Fibroblast of pulmonary artery (primary cell): ENCODE measurements around the gene EBLN2.

Experiments used
- DNase-seq: peaks from one replicate; pipeline ENCODE4 v3.0.0-alpha.2; 2010; ENCODE audit warnings: low read depth
- H3K4me3 ChIP-seq: replicated peaks from 2 replicates; pipeline ENCODE4 v1.5.1; 2011; ENCODE audit warnings: low read depth, mild to moderate bottlenecking, control low read depth, low read length, moderate library complexity
- TF ChIP-seq, protein P1 (sequence below): IDR thresholded peaks from 2 replicates; pipeline ENCODE4 v1.5.1; 2011; ENCODE audit warnings: mild to moderate bottlenecking, control low read depth, low read length, inconsistent platforms; ENCODE audit errors: missing control alignments

The EBLN2 gene

DNA sequence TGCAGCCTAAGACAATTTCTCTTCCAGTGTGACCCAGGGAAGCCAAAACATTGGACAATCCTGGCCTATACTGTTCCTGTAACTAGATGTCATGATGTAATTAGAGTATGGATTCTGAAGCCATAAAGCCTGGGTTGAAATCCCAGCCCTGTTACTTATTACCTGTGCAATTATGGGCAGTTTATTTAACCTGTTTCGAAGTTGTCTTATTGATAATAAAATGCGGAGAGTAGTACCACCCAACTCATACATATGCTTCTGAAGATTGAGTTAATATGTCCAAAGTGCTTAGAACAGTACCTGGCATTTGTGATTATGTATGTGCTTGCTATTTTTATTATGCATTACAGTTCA lies 34.7 kb upstream of the EBLN2 start:
- no peak overlapping the region for H3K4me3 ChIP-seq
- no peak for DNase-seq
- TF ChIP-seq, protein P1, sequence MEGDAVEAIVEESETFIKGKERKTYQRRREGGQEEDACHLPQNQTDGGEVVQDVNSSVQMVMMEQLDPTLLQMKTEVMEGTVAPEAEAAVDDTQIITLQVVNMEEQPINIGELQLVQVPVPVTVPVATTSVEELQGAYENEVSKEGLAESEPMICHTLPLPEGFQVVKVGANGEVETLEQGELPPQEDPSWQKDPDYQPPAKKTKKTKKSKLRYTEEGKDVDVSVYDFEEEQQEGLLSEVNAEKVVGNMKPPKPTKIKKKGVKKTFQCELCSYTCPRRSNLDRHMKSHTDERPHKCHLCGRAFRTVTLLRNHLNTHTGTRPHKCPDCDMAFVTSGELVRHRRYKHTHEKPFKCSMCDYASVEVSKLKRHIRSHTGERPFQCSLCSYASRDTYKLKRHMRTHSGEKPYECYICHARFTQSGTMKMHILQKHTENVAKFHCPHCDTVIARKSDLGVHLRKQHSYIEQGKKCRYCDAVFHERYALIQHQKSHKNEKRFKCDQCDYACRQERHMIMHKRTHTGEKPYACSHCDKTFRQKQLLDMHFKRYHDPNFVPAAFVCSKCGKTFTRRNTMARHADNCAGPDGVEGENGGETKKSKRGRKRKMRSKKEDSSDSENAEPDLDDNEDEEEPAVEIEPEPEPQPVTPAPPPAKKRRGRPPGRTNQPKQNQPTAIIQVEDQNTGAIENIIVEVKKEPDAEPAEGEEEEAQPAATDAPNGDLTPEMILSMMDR = no peak

DNA sequence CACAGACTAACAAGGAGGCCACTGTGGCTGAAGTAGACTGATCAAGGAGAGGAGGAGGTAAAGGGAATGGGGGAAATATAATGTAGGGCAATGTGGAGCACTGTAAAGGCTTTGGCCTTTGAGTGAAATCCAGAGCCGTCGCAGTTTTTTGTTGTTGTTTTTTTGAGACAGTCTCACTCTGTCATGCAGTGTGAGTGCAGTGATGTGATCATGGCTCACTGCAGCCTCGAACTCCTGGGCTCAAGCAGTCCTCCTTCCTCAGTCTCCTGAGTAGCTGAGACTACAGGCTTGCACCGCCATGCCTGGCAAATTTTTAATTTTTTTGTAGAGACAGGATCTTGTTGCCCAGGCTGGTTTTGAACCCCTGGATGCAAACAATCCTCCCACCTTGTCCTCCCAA lies 32.7 kb upstream of the EBLN2 start:
- TF ChIP-seq, protein P1 = no peak
- H3K4me3 ChIP-seq = no peak overlapping the region
- DNase-seq = no peak

DNA sequence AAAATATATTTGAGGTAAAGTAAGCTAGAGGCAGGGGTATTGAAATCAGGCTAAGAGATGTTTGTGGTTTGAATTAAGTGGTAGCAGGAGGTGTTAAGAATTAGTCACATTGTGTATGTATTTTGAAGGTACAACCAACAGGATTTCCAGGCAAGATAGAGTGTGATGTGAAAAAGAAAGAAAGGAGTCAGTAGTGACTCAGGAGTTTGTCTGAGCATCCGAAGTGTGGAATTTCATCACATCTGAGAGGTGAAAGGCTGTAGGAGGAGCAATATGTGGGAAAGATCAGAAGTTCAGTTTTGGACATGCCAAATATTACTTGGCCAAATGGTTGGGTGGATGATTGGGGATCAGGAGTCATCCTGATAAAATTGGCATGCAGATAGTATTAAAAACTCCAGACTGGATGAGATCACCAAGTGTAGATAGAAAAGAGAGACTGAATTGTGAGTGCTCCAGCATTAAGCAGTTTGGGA lies 32.1 kb upstream of the EBLN2 start:
- no peak overlapping the region for H3K4me3 ChIP-seq
- TF ChIP-seq, protein P1 = no peak
- DNase-seq = peak; percentile 82

DNA sequence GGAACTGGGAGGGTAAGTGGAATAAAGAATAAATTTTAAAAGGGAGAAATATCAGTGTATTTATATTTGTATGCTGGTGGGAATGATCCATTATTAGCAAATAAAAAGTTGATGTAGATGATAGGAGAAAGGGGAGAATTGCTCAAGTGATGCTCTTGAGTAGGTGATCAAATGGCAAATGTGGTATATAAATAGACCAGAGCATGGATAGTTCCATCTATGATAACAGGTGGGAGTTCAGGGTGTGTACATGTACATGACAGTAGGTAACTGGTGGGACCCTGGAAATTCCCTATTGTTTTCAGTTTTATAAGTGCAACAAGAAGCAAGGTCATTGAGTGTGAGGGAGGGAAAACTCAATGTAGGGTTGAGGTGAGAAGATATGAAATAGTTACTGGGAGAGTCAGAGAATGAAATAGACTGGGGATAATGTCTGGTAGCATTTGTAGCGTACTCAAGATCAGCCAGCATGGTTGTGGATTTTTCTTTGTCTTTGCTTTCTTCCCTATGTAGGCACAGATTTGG lies 31.3 kb upstream of the EBLN2 start:
- TF ChIP-seq, protein P1 = no peak
- H3K4me3 ChIP-seq = no peak overlapping the region
- DNase-seq = no peak

DNA sequence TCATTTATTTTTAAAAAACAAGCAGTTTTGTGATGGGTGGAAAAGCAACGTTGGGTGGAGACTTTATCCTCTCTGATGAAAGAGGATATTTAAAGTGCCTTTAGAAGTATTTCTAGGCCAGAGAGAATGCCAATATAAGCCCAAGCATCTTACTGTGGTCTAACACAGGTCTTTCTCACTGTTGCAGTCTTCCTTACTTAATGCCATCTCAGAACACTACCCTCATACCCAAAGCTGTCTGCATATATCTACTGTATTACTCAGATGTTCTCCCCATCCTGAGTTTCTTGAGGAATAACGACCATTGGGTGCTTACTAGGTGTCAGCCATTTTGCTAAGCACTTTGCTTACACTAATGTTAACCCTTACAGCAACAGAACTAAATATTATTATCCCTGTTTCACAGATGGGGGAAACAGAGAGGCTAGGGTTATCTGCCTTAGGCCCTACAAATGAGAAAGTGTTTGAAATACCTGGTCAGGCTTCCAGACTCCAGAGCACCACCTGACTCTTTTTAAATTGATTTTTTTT lies 29.8 kb upstream of the EBLN2 start:
- no peak overlapping the region for H3K4me3 ChIP-seq
- no peak for DNase-seq
- TF ChIP-seq, protein P1 = no peak

DNA sequence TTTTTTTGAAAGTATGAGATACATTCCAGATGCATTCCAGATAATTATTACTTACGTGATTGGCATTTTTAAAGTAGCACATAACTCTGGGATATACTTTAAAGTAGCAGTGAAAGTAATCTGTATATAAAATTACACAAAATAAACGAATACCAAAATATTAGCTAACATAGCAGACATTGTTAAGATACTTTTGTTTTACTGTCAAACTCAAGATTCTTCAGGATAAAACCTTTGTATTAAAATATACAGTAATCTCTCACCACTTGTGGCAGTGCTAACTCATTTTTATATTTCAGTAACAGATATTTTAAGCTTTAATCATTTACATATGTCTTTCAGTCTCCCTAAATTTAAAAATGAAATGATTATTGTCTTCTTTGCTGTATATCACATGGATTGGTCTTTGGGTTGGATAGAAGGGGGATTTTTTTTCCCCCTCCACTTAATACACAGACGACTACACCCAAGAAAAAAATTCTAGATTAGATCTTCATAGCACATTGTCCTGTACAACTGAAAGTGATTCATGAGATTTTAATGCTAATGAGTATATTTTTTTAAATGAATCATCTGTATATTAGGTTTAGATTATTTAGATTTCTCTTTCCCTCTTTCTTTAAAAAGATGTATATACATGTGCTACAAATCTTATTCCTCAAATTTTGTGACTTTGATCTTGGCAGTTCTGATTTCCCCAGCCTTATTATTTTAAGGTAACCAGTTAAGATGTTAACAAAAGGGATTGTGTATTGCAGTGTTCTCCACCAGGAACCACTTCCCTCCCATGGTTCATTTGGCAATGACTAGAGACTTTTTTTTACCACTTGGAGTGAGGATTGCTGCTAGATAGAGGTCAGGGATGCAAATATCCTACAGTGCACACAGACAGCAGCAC lies 24.5 kb upstream of the EBLN2 start:
- peak; percentile 32 for DNase-seq
- TF ChIP-seq, protein P1 = no peak
- no peak overlapping the region for H3K4me3 ChIP-seq
